Measurements from ENCODE around the gene OSBPL6.

DNA sequence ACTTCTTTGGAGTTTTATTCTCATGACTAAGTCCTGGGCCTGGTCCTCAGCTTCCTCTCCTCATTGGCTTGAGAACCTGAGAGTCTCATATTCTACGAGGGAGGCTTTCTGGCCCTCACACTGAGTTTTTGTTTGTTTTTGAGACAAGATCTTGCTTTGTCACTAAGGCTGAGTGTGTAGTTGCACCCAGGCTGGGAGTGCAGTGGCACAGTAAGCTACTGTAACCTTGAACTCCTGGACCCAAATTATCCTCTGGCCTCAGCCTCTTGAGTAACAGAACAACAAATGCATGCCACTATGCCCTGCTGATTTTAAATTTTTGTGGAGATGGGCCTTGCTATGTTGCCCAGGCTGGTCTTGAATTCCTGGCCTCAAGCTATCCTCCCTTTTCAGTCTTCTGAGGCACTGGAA is 234.1 kb downstream of the OSBPL6 start:
- TF ChIP-seq CTCF (tag by site-specific recombination; IDR thresholded peaks at IDR 0.05) (no peak), ZNF311 (tag by site-specific recombination; IDR thresholded peaks at IDR 0.05; ENCODE audit: borderline replicate concordance) (no peak)

Measured in HEK293 (cell line).